ENCODE results near the gene APMAP.

DNA sequence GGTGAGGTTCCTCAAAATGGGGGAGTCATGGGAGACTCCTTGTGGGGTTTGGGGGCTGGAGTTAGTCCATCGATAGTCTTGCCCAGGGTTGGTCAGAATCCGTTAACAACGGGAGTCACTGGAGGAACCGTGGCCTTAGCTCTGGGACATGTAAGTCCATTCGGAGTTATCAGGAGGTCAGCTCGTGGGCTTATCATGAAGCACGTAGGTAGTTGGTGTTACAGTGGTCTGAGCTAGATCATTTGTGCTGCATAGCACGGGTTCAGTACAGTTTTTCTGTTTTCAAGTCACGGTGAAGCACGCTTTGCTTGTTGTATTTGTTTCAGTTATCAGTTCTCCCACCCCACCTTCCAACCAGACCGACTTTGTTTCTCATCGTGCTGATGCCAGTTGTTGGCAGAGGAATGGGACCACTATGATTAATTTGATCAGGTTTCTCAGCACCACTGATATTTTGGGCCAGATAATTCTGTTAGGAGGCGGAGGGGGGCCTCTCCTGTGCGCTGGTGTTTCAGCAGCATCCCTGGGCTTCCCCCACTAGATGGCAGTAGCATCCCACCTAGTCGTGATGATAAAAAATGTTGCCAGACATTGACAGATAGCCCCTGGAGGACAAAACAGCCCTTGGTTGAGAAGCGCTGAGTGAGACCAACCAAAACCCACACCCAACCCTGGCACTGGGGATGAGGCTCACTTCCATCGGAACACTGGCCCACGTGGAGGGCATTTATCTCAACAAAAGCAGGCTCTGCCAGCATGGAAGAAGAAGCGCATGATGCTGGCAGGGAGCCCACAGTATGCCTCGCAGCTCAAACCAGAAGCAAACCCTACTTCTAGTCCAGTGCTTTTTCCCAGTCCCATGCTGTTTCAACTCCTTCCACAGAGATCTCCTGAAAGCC lies 2.2 kb upstream of the APMAP start:
- TF ChIP-seq, protein P1, sequence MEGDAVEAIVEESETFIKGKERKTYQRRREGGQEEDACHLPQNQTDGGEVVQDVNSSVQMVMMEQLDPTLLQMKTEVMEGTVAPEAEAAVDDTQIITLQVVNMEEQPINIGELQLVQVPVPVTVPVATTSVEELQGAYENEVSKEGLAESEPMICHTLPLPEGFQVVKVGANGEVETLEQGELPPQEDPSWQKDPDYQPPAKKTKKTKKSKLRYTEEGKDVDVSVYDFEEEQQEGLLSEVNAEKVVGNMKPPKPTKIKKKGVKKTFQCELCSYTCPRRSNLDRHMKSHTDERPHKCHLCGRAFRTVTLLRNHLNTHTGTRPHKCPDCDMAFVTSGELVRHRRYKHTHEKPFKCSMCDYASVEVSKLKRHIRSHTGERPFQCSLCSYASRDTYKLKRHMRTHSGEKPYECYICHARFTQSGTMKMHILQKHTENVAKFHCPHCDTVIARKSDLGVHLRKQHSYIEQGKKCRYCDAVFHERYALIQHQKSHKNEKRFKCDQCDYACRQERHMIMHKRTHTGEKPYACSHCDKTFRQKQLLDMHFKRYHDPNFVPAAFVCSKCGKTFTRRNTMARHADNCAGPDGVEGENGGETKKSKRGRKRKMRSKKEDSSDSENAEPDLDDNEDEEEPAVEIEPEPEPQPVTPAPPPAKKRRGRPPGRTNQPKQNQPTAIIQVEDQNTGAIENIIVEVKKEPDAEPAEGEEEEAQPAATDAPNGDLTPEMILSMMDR (tag by site-specific recombination; IDR thresholded peaks at IDR 0.05): peak; percentile 88
- TF ChIP-seq ZNF394 (tag by site-specific recombination; IDR thresholded peaks at IDR 0.05; ENCODE audit: borderline replicate concordance): 0 out of 2 replicates have a peak, but pooled peaks have one; percentile 16
- no peak for TF ChIP-seq ZNF248 (tag by site-specific recombination; IDR thresholded peaks at IDR 0.05)
- TF ChIP-seq, protein P2, sequence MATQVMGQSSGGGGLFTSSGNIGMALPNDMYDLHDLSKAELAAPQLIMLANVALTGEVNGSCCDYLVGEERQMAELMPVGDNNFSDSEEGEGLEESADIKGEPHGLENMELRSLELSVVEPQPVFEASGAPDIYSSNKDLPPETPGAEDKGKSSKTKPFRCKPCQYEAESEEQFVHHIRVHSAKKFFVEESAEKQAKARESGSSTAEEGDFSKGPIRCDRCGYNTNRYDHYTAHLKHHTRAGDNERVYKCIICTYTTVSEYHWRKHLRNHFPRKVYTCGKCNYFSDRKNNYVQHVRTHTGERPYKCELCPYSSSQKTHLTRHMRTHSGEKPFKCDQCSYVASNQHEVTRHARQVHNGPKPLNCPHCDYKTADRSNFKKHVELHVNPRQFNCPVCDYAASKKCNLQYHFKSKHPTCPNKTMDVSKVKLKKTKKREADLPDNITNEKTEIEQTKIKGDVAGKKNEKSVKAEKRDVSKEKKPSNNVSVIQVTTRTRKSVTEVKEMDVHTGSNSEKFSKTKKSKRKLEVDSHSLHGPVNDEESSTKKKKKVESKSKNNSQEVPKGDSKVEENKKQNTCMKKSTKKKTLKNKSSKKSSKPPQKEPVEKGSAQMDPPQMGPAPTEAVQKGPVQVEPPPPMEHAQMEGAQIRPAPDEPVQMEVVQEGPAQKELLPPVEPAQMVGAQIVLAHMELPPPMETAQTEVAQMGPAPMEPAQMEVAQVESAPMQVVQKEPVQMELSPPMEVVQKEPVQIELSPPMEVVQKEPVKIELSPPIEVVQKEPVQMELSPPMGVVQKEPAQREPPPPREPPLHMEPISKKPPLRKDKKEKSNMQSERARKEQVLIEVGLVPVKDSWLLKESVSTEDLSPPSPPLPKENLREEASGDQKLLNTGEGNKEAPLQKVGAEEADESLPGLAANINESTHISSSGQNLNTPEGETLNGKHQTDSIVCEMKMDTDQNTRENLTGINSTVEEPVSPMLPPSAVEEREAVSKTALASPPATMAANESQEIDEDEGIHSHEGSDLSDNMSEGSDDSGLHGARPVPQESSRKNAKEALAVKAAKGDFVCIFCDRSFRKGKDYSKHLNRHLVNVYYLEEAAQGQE (tag by site-specific recombination; IDR thresholded peaks at IDR 0.05): no peak

Measured in HEK293 (cell line).